ENCODE measurements around the gene RTCA.

The RTCA gene

GRCh38 chr1:100340494-100340893, 74.5 kb downstream of the RTCA start:
- TF ChIP-seq, protein P1, sequence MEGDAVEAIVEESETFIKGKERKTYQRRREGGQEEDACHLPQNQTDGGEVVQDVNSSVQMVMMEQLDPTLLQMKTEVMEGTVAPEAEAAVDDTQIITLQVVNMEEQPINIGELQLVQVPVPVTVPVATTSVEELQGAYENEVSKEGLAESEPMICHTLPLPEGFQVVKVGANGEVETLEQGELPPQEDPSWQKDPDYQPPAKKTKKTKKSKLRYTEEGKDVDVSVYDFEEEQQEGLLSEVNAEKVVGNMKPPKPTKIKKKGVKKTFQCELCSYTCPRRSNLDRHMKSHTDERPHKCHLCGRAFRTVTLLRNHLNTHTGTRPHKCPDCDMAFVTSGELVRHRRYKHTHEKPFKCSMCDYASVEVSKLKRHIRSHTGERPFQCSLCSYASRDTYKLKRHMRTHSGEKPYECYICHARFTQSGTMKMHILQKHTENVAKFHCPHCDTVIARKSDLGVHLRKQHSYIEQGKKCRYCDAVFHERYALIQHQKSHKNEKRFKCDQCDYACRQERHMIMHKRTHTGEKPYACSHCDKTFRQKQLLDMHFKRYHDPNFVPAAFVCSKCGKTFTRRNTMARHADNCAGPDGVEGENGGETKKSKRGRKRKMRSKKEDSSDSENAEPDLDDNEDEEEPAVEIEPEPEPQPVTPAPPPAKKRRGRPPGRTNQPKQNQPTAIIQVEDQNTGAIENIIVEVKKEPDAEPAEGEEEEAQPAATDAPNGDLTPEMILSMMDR (IDR thresholded peaks at IDR 0.05; ENCODE audit: low read depth, low read length), result no peak
- no peak for DNase-seq

DNA sequence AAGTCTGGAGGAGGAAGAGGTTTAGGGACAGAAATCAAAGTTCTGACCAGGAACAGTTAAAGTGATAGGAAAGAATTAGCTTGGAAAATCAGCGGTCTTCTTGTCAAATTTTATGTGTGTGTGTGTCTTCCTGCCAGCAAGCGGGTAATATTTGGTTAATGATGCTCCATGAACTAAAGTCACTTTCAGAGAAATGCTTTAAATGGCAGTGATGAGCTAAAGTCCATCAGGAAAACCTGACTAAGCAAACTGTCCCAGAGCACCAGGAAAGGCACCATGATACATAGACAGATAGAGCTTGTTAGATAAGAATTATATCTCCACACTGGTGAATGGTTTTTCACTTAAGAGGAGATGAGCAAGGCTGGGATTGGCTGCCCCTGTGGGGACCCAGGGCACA, 76.3 kb downstream of the RTCA start:
- Histone ChIP-seq H3K4me1 (peaks cover 2% of the 10 kb centered on the region), H3K27me3 (no peaks in the 10 kb centered on the region), H3K4me3 (ENCODE audit: low read depth, low read length) (no peak overlapping the region), H3K36me3 (no peaks in the 10 kb centered on the region), H3K9me3 (0 out of 2 replicates have a peak, but pooled peaks cover 2% of the 10 kb centered on the region)
- no peak for DNase-seq
- TF ChIP-seq, protein P1 (IDR thresholded peaks at IDR 0.05; ENCODE audit: low read depth, low read length), result no peak

More at GRCh38 chr1:100340494-100340893, 74.5 kb downstream of the RTCA start:
- no peak overlapping the region for H3K4me3 ChIP-seq (ENCODE audit: low read depth, low read length)
- peaks cover 2% of the 10 kb centered on the region for H3K4me1 ChIP-seq
- no peaks in the 10 kb centered on the region for H3K27me3 ChIP-seq
- H3K36me3 ChIP-seq, result no peaks in the 10 kb centered on the region
- H3K9me3 ChIP-seq, result 0 out of 2 replicates have a peak, but pooled peaks cover 2% of the 10 kb centered on the region

All from BE2C (cell line).